ENCODE results near the gene CYSLTR2.
A peak's percentile ranks its signal among the peaks of the same experiment; 100 is the strongest.
"Not testable (repeated sequence)": the region's sequence is repeated elsewhere in the genome, so short reads cannot be mapped to it uniquely, and the experiment has no call there.

CYSLTR2 gene

DNA sequence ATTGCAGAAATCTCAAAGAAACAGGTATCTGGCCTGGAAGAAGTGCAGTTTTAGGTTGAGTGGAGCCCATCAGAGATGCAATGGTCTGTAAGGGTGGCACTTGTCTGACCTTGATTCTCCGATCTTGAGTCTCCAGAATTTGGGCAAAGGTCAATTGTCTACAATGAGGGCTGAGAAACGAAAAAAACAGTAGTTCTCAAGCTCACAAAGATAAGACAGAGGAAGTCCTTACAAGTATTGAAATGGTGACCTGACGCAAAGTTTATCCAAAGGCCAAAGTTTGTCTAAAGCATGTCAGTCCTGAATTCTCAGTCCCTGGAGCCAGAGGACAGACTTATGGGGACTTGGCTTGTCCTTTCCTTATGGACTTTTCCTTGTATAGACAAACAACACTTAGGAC, 40.3 kb downstream of the CYSLTR2 start:
- DNase-seq (ENCODE audit: low spot score), result no peak
- FAIRE-seq, result no peak

- FAIRE-seq (no peak), DNase-seq (ENCODE audit: low spot score) (no peak)
Observed at GRCh38 chr13:48695776-48696175, 42.0 kb downstream of the CYSLTR2 start.

- not testable (repeated sequence) for DNase-seq (ENCODE audit: low spot score); FAIRE-seq
Observed at GRCh38 chr13:48696676-48697075, 42.9 kb downstream of the CYSLTR2 start.

DNA sequence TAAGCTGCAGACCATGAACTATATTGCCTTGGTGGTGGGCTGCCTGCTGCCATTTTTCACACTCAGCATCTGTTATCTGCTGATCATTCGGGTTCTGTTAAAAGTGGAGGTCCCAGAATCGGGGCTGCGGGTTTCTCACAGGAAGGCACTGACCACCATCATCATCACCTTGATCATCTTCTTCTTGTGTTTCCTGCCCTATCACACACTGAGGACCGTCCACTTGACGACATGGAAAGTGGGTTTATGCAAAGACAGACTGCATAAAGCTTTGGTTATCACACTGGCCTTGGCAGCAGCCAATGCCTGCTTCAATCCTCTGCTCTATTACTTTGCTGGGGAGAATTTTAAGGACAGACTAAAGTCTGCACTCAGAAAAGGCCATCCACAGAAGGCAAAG, 53.7 kb downstream of the CYSLTR2 start:
- DNase-seq (ENCODE audit: low spot score), result no peak
- FAIRE-seq, result no peak

GRCh38 chr13:48708764-48709163, 55.0 kb downstream of the CYSLTR2 start:
- FAIRE-seq, result no peak
- no peak for DNase-seq (ENCODE audit: low spot score)

GRCh38 chr13:48709213-48709612, 55.5 kb downstream of the CYSLTR2 start:
- FAIRE-seq (no peak), DNase-seq (ENCODE audit: low spot score) (peak; percentile 12)

- FAIRE-seq (no peak), DNase-seq (ENCODE audit: low spot score) (no peak)
Observed at GRCh38 chr13:48710160-48710559, 56.4 kb downstream of the CYSLTR2 start.

DNA sequence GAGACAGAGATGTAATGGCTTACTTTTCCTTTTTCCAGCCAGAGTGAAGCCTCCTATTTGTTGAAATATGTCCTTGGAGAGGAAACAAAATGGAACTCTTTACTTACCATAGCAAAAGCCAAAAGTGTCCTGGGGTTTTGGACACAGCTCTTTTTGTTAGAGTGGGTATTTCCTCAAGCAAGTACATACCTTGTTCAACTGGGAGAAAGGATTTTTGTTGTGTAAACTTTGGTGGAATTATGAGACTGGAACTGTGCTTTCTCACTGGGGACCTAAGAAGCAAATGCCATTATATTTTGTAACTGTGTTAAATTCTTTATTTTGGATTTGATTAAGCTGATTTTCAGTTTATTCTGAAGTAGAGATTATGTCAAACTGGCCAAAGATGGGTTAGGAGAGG, 58.4 kb downstream of the CYSLTR2 start:
- DNase-seq (ENCODE audit: low spot score), result no peak
- FAIRE-seq, result no peak

DNA sequence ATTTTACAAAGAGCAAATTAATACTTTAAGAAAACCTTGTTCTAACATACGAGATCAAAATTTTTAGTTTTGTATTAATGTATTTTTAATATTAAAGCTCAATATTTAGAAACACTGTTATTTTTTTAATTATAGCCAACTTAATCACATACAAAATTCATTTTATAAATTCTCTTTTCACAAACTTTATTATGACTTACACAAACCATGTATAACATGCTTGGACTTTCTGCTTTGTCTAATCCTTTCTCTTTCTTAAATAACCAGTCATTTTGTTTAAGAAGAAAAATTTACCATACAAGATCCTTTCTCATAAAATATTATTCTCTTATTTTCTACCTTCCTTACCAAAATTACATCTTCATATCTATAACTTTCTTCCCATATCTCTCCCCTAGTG, 62.2 kb downstream of the CYSLTR2 start:
- DNase-seq (ENCODE audit: low spot score), result no peak
- no peak for FAIRE-seq

DNA sequence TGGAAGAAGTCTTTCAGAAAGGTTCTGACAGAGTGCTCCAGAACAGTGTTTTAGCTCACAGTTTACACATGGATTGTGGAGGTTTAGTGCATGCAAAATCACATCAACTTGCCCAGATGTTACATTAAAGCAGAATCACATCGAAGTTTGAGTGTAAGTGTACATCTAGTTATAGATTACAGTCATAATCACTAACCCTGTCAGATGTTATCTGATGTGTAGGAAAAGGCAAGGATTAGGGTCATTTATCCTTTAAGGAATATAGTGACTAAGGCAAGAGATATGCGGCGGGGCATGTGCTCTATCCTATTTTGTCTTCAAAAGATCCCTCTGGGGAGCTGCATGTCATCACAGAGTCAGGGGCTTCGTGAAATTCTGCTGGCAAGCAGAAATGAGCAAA, 66.9 kb downstream of the CYSLTR2 start:
- DNase-seq (ENCODE audit: low spot score), result no peak
- FAIRE-seq, result no peak

- FAIRE-seq, result no peak
- DNase-seq (ENCODE audit: low spot score), result no peak
Observed at GRCh38 chr13:48723168-48723567, 69.4 kb downstream of the CYSLTR2 start.

GRCh38 chr13:48725271-48725670, 71.5 kb downstream of the CYSLTR2 start:
- no peak for DNase-seq (ENCODE audit: low spot score)
- FAIRE-seq, result no peak

DNA sequence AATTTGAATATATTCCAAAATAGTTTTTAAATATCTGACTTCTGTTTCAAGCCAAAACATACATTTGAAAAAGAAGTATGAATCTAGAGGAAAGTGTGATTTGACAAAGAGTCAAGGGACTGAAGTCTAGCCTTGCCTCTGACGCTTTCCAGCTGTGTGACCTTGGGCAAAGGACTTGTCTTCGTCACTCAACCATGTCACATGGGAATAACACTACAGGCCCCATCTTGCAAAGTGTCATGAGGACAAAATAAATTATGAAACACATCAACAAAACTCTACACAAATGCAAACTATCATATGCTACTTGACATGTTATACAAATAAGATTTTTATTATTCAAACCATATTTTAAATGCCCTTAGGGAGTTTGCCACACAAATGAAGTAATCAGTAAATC, 73.0 kb downstream of the CYSLTR2 start:
- FAIRE-seq (no peak), DNase-seq (ENCODE audit: low spot score) (no peak)

DNA sequence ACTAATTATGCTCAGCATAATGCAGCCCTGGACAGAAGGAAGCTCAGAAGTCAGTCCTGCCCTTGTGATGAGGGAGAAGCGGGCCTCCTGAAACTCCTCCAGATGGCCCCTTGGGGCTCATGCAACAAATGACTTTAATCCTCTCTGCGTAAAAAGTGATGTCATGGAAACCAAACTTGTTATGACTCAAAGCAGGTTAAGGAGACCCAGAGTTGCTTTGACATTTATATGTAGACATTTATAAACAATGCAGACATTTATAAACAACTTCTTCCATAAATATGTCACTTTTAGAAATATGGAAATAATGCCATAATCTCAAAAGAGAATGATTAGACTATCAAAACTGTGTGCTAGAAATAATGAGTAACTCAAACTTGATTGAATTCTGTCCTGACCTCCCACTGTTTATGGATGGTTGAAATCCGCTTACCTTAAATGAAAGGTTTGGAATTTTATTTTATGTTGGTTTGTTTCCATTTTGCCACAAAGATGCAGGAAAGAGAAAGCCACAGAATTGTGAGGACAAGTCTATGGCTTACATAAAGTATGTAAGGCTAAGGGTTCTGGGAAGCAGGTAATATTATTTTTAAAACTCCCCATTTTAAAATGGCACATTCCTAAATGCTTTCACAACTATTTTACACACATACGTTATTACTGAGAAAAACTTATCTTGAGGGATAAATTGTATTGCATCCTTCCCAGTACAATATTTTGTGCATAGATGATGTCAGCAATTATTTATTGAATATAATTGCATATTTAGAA, 73.7 kb downstream of the CYSLTR2 start:
- FAIRE-seq (no peak), DNase-seq (ENCODE audit: low spot score) (no peak)

DNA sequence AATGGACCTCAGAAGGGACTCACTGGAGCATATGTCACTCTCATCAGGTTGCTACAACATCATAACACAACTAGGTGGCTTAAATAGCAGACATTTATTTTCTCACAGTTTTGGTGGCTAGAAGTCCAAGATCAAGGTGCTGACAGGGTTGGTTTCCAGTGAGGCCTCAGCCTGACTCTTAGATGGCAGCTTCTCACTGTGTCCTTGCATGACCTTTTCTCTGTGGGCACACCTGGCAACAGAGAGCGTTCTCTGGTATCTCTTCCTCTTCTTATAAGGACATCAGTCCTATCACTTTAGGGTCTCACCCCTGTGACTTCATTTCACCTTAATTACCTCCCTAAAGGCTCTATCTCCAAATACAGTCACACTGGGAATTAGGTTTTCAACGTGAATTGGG, 74.5 kb downstream of the CYSLTR2 start:
- FAIRE-seq (no peak), DNase-seq (ENCODE audit: low spot score) (no peak)

DNA sequence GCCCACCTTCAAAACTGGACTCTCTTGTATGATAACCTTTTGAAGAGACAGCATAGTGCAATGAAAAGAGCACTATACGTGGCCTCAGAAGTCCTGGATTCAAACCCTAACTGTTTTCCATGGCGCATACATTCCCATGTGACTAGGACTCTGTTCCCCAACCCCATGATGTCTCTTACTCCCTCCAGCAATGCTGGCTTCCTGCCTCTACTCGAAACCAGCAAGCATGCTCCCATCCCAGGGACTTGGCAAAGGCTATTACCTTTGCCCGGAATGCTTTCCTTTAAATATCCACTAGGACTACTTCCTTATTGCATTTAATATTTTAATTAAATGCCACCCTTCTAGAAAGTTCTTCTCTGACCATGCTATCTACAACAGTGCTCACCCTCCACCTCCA, 75.1 kb downstream of the CYSLTR2 start:
- FAIRE-seq, result no peak
- no peak for DNase-seq (ENCODE audit: low spot score)

DNA sequence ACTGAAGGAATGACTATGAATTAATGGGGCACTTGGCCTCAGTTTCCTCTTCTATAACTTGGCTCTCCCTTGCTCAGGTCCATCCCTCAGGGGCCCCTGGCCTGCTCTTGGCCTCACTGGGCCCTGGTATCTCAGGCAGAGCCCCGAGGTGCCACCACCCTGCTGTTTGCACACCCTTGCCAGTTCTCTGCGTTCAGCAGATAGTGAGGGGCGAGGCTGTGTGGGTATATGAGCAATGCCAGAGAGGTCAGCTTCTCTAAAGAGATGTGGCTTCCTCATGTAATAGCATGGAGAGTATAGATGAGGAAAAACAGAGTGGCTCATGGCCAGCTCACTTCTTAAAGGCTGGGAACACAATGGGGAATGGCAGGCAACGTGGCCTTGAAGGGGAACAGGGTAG, 76.1 kb downstream of the CYSLTR2 start:
- DNase-seq (ENCODE audit: low spot score), result no peak
- no peak for FAIRE-seq

DNA sequence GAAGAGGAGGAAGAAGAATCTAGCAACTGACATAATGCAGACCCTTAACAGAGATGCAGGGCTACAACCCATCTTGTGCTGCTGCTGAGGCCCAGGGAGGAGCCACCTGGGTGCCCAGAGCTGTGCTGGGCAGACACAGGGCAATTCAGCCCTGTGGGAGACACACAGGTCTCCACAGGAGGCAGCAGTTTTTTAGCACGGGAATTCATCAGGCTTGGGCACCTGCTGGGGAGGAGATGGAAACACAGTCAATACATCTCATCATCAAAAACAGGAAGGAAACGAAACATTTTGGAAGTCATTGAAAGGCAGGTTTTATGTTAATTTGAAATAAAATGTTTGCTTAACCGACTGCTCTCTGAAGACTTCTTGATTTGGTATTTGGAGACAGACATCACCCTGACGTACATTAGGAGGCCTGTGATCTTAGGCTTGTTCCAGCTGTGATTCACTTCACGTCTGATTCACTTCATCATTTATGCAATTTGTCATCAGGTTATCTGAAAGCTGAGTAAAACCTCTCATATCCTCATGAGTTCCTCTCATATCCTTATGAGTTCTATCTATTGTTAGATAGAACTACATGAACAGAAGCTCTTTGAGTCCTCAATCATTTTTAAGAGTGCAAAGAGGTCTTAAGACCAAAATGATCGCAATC, 77.4 kb downstream of the CYSLTR2 start:
- no peak for DNase-seq (ENCODE audit: low spot score)
- FAIRE-seq, result no peak

DNA sequence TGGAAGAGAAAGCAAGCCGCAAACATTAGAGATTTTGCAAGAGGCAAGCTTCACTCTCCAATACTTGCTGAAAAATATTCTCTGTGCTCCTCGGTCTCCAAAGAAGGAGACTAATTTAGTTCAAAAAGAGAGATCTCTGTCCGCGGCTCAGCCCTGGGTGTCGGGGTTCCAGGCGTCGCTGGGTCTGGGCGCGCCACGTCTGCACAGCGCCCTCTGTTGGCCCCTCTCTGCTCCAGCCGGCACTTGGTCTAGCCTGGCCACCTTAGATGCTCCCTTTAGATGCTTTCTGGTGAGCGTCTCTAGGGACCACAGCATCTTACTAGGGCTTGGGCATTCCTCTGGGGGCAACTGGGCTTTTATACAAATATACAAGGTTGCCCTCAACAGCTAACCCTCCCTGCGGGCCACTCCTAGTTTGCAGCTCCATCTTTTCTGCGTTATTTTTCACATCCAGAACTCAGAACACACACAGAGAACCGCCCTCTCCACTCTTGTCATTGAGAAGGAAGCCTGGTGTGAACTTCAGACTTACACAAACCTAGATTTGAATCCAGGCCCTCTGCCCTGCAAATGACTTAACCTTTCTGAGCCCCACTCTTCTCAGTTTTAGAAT, 78.3 kb downstream of the CYSLTR2 start:
- no peak for DNase-seq (ENCODE audit: low spot score)
- FAIRE-seq, result no peak

GRCh38 chr13:48733739-48734335, 80.1 kb downstream of the CYSLTR2 start:
- FAIRE-seq (no peak), DNase-seq (ENCODE audit: low spot score) (no peak)

DNA sequence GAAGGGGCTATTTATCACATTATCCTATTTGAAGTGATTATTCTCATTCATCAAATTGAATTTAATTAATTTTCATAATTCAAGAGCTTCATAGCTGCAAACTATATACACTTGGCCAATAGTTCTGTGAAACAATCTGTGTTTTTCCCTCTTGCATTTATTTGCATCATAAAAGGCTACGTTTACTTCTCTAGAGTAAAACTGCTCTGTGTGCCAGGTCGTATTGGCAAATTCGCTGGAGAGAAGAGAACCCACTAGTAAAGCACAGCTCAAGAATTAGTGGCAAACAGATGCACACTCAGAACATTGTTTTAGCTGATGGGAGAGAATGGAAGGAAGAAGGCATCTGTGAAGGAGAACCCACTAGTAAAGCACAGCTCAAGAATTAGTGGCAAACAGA, 81.8 kb downstream of the CYSLTR2 start:
- no peak for DNase-seq (ENCODE audit: low spot score)
- no peak for FAIRE-seq

- FAIRE-seq (no peak), DNase-seq (ENCODE audit: low spot score) (no peak)
Observed at GRCh38 chr13:48737689-48738088, 84.0 kb downstream of the CYSLTR2 start.
